G401 (cell line): Measurements from ENCODE around the gene TPP2. TPM values are rescaled to one million over a fixed set of nuclear protein-coding genes. Genes with fewer than 3 reads are reported as not detected.
A peak's percentile ranks its signal among the peaks of the same experiment; 100 is the strongest.

ENCODE experiments used
- DNase-seq: peaks from one replicate; pipeline ENCODE4 v3.0.0-alpha.2; 2015; ENCODE audit warnings: low spot score
- in situ Hi-C: cut with HindIII; loops from 2 replicates; pipeline ENCODE4 v1.10.0; 2016; ENCODE audit warnings: low sequenced_read_pairs, mixed read lengths
- total RNA-seq: library from RNA; depleted of rRNA; stranded (reverse); fragments of >200 nt; shearing (Covaris generic); gene quantifications from 2 replicates; pipeline ENCODE4 v1.2.3, GENCODE V29; 2014; rRNA removed

TPP2 gene
- total RNA-seq = 62.4 and 64.0 TPM in 2 replicates

- peak; percentile 97 for DNase-seq
- in situ Hi-C loops = no loop called here
Measured at GRCh38 chr13:102596147-102597028, at the start of gene TPP2. Gene TPP2 (plus strand): TSS chr13:102596986. CDS start chr13:102597039, 53 bp downstream.

- DNase-seq = no peak
- in situ Hi-C loops = no loop called here
Measured at GRCh38 chr13:102548811-102549210, 48.0 kb upstream of the TPP2 start.

GRCh38 chr13:102550507-102550906 is 46.3 kb upstream of the TPP2 start:
- DNase-seq = no peak
- in situ Hi-C loops = no loop called here

GRCh38 chr13:102555914-102556553 is 40.8 kb upstream of the TPP2 start:
- peak; percentile 82 for DNase-seq
- in situ Hi-C loops = no loop called here

- no peak for DNase-seq
- in situ Hi-C loops = no loop called here
Measured at GRCh38 chr13:102556806-102557205, 40.0 kb upstream of the TPP2 start.

- DNase-seq = no peak
- in situ Hi-C loops = no loop called here
Measured at GRCh38 chr13:102558029-102558428, 38.8 kb upstream of the TPP2 start.

- in situ Hi-C loops = no loop called here
- DNase-seq = no peak
Measured at GRCh38 chr13:102561933-102562332, 34.9 kb upstream of the TPP2 start.

GRCh38 chr13:102563267-102563666 is 33.5 kb upstream of the TPP2 start:
- in situ Hi-C loops = no loop called here

GRCh38 chr13:102564564-102564963 is 32.2 kb upstream of the TPP2 start:
- DNase-seq = no peak
- in situ Hi-C loops = no loop called here

More at GRCh38 chr13:102563267-102563666, 33.5 kb upstream of the TPP2 start:
- DNase-seq = no peak

GRCh38 chr13:102566513-102566912 is 30.3 kb upstream of the TPP2 start:
- DNase-seq = no peak
- in situ Hi-C loops = no loop called here

- no peak for DNase-seq
- in situ Hi-C loops = no loop called here
Measured at GRCh38 chr13:102567857-102568256, 28.9 kb upstream of the TPP2 start.

GRCh38 chr13:102569488-102569887 is 27.3 kb upstream of the TPP2 start:
- in situ Hi-C loops = no loop called here
- no peak for DNase-seq

GRCh38 chr13:102571075-102571474 is 25.7 kb upstream of the TPP2 start:
- no peak for DNase-seq
- in situ Hi-C loops = no loop called here

- in situ Hi-C loops = no loop called here
Measured at GRCh38 chr13:102572323-102572722, 24.5 kb upstream of the TPP2 start.

GRCh38 chr13:102580552-102581169 is 16.1 kb upstream of the TPP2 start:
- DNase-seq = peak; percentile 82
- in situ Hi-C loops = no loop called here

More at GRCh38 chr13:102572323-102572722, 24.5 kb upstream of the TPP2 start:
- no peak for DNase-seq

- in situ Hi-C loops = no loop called here
- DNase-seq = no peak
Measured at GRCh38 chr13:102582256-102582655, 14.5 kb upstream of the TPP2 start.

GRCh38 chr13:102584434-102584833 is 12.4 kb upstream of the TPP2 start:
- no peak for DNase-seq
- in situ Hi-C loops = no loop called here

- DNase-seq = no peak
- in situ Hi-C loops = no loop called here
Measured at GRCh38 chr13:102586615-102587014, 10.2 kb upstream of the TPP2 start.

GRCh38 chr13:102587916-102588315 is 8.9 kb upstream of the TPP2 start:
- in situ Hi-C loops = no loop called here
- DNase-seq = no peak

GRCh38 chr13:102589301-102589822 is 7.4 kb upstream of the TPP2 start:
- in situ Hi-C loops = no loop called here
- no peak for DNase-seq
